ENCODE measurements around the gene GMDS.

The GMDS gene

GRCh38 chr6:2247664-2248063 is 2.3 kb upstream of the GMDS start:
- Histone ChIP-seq H3K9me3 (ENCODE audit: insufficient read depth, low read depth, low read length) (no peaks in the 10 kb centered on the region), H3K4ac (ENCODE audit: low read depth, low read length) (no peak overlapping the region), H3K27me3 (ENCODE audit: insufficient read depth, low read length) (no peaks in the 10 kb centered on the region), H3K36me3 (ENCODE audit: control insufficient read depth in 1 of 2, insufficient read depth in 2 of 2, low read length in 2 of 2) (no peaks in the 10 kb centered on the region), H2BK5ac (ENCODE audit: low read depth, low read length, poor library complexity) (no peak overlapping the region), H3K79me1 (ENCODE audit: low read length) (peaks cover 6% of the 10 kb centered on the region), H4K8ac (ENCODE audit: low read depth, low read length) (no peak overlapping the region), H3K14ac (ENCODE audit: low read length) (no peak overlapping the region), H3K4me3 (ENCODE audit: low read depth, low read length) (no peak overlapping the region), H3K4me1 (ENCODE audit: control insufficient read depth in 1 of 2, insufficient read depth in 2 of 2, low read length in 2 of 2) (peaks cover 6 to 8% of the 10 kb centered on the region in 2 experiments), H4K12ac (ENCODE audit: low read depth, low read length) (no peak overlapping the region), H2AFZ (ENCODE audit: insufficient read depth, low read length, poor library complexity) (no peak overlapping the region), H4K91ac (ENCODE audit: low read depth, low read length) (no peak overlapping the region), H2BK120ac (ENCODE audit: insufficient read depth, low read length, poor library complexity) (no peak overlapping the region), H2BK12ac (ENCODE audit: low read length) (no peak overlapping the region), H3K79me2 (ENCODE audit: control insufficient read depth, insufficient read depth, low read length, poor library complexity) (peaks cover 6% of the 10 kb centered on the region), H3K9ac (ENCODE audit: low read length) (no peak overlapping the region), H3K27ac (ENCODE audit: low read depth, low read length) (no peak overlapping the region), H3K18ac (ENCODE audit: low read length) (no peak overlapping the region), H3K23ac (ENCODE audit: low read length) (no peak overlapping the region), H2AK5ac (ENCODE audit: low read length) (no peak overlapping the region), H3K4me2 (ENCODE audit: low read length) (no peak overlapping the region)
- DNase-seq, result no peak
- WGBS (ENCODE audit: extremely low coverage, insufficient coverage, insufficient read length), result no CpG with 5 or more reads among the region's 5 CpGs

- Histone ChIP-seq H3K79me1 (ENCODE audit: low read length) (peaks cover 6% of the 10 kb centered on the region), H3K36me3 (ENCODE audit: control insufficient read depth in 1 of 2, insufficient read depth in 2 of 2, low read length in 2 of 2) (no peaks in the 10 kb centered on the region), H4K12ac (ENCODE audit: low read depth, low read length) (peak overlapping the region; percentile 80), H3K9me3 (ENCODE audit: insufficient read depth, low read depth, low read length) (no peaks in the 10 kb centered on the region), H2BK12ac (ENCODE audit: low read length) (no peak overlapping the region), H3K18ac (ENCODE audit: low read length) (peak overlapping the region; percentile 81), H3K4ac (ENCODE audit: low read depth, low read length) (no peak overlapping the region), H2BK5ac (ENCODE audit: low read depth, low read length, poor library complexity) (peak overlapping the region; percentile 38), H3K4me1 (ENCODE audit: control insufficient read depth in 1 of 2, insufficient read depth in 2 of 2, low read length in 2 of 2) (peaks cover 6 to 8% of the 10 kb centered on the region in 2 experiments), H2AK5ac (ENCODE audit: low read length) (no peak overlapping the region), H3K4me3 (ENCODE audit: low read depth, low read length) (peak overlapping the region; percentile 73), H3K23ac (ENCODE audit: low read length) (no peak overlapping the region), H2AFZ (ENCODE audit: insufficient read depth, low read length, poor library complexity) (peak overlapping the region; percentile 98), H3K79me2 (ENCODE audit: control insufficient read depth, insufficient read depth, low read length, poor library complexity) (peaks cover 6% of the 10 kb centered on the region), H3K4me2 (ENCODE audit: low read length) (peak overlapping the region; percentile 96), H3K27ac (ENCODE audit: low read depth, low read length) (no peak overlapping the region), H2BK120ac (ENCODE audit: insufficient read depth, low read length, poor library complexity) (peak overlapping the region; percentile 71), H3K27me3 (ENCODE audit: insufficient read depth, low read length) (no peaks in the 10 kb centered on the region), H3K14ac (ENCODE audit: low read length) (peak overlapping the region; percentile 65), H3K9ac (ENCODE audit: low read length) (peak overlapping the region; percentile 54), H4K91ac (ENCODE audit: low read depth, low read length) (peak overlapping the region; percentile 70), H4K8ac (ENCODE audit: low read depth, low read length) (peak overlapping the region; percentile 93)
- no CpG with 5 or more reads among the region's 31 CpGs for WGBS (ENCODE audit: extremely low coverage, insufficient coverage, insufficient read length)
- peak; percentile 75 to 76 for DNase-seq
Observed at GRCh38 chr6:2245877-2246863, 765 bp upstream of the GMDS start.

- no peaks in the 10 kb centered on the region for H3K9me3 ChIP-seq (ENCODE audit: insufficient read depth, low read depth, low read length)
- H2BK12ac ChIP-seq (ENCODE audit: low read length), result no peak overlapping the region
- H3K4me3 ChIP-seq (ENCODE audit: low read depth, low read length), result peak overlapping the region; percentile 88
- no peaks in the 10 kb centered on the region for H3K36me3 ChIP-seq (ENCODE audit: control insufficient read depth in 1 of 2, insufficient read depth in 2 of 2, low read length in 2 of 2)
- peak; percentile 33 to 58 for DNase-seq
- H3K23ac ChIP-seq (ENCODE audit: low read length), result no peak overlapping the region
- peaks cover 6 to 8% of the 10 kb centered on the region in 2 experiments for H3K4me1 ChIP-seq (ENCODE audit: control insufficient read depth in 1 of 2, insufficient read depth in 2 of 2, low read length in 2 of 2)
- H2AFZ ChIP-seq (ENCODE audit: insufficient read depth, low read length, poor library complexity), result peak overlapping the region; percentile 81
- H4K91ac ChIP-seq (ENCODE audit: low read depth, low read length), result no peak overlapping the region
- no peak overlapping the region for H3K4ac ChIP-seq (ENCODE audit: low read depth, low read length)
- no peak overlapping the region for H3K9ac ChIP-seq (ENCODE audit: low read length)
- H2AK5ac ChIP-seq (ENCODE audit: low read length), result no peak overlapping the region
- no CpG with 5 or more reads among the region's 32 CpGs for WGBS (ENCODE audit: extremely low coverage, insufficient coverage, insufficient read length)
- peak overlapping the region; percentile 68 for H3K4me2 ChIP-seq (ENCODE audit: low read length)
- H3K27ac ChIP-seq (ENCODE audit: low read depth, low read length), result no peak overlapping the region
- H3K18ac ChIP-seq (ENCODE audit: low read length), result peak overlapping the region; percentile 13
- peaks cover 6% of the 10 kb centered on the region for H3K79me2 ChIP-seq (ENCODE audit: control insufficient read depth, insufficient read depth, low read length, poor library complexity)
- no peak overlapping the region for H2BK120ac ChIP-seq (ENCODE audit: insufficient read depth, low read length, poor library complexity)
- H4K8ac ChIP-seq (ENCODE audit: low read depth, low read length), result peak overlapping the region; percentile 34
- no peaks in the 10 kb centered on the region for H3K27me3 ChIP-seq (ENCODE audit: insufficient read depth, low read length)
- H2BK5ac ChIP-seq (ENCODE audit: low read depth, low read length, poor library complexity), result no peak overlapping the region
- H3K79me1 ChIP-seq (ENCODE audit: low read length), result peaks cover 6% of the 10 kb centered on the region
- peak overlapping the region; percentile 4 for H4K12ac ChIP-seq (ENCODE audit: low read depth, low read length)
- peak overlapping the region; percentile 9 for H3K14ac ChIP-seq (ENCODE audit: low read length)
Observed at GRCh38 chr6:2244261-2245102, 923 bp downstream of the GMDS start.

- H2BK5ac ChIP-seq (ENCODE audit: low read depth, low read length, poor library complexity), result no peak overlapping the region
- peaks cover 6% of the 10 kb centered on the region for H3K79me2 ChIP-seq (ENCODE audit: control insufficient read depth, insufficient read depth, low read length, poor library complexity)
- no peak overlapping the region for H3K18ac ChIP-seq (ENCODE audit: low read length)
- no peaks in the 10 kb centered on the region for H3K36me3 ChIP-seq (ENCODE audit: control insufficient read depth in 1 of 2, insufficient read depth in 2 of 2, low read length in 2 of 2)
- H3K4ac ChIP-seq (ENCODE audit: low read depth, low read length), result no peak overlapping the region
- H3K14ac ChIP-seq (ENCODE audit: low read length), result no peak overlapping the region
- no peak overlapping the region for H3K4me2 ChIP-seq (ENCODE audit: low read length)
- H3K27me3 ChIP-seq (ENCODE audit: insufficient read depth, low read length), result no peaks in the 10 kb centered on the region
- H2AK5ac ChIP-seq (ENCODE audit: low read length), result no peak overlapping the region
- no CpG with 5 or more reads among the region's 4 CpGs for WGBS (ENCODE audit: extremely low coverage, insufficient coverage, insufficient read length)
- no peak overlapping the region for H4K12ac ChIP-seq (ENCODE audit: low read depth, low read length)
- H3K9me3 ChIP-seq (ENCODE audit: insufficient read depth, low read depth, low read length), result no peaks in the 10 kb centered on the region
- H3K9ac ChIP-seq (ENCODE audit: low read length), result no peak overlapping the region
- no peak overlapping the region for H2BK12ac ChIP-seq (ENCODE audit: low read length)
- H4K8ac ChIP-seq (ENCODE audit: low read depth, low read length), result no peak overlapping the region
- H3K4me3 ChIP-seq (ENCODE audit: low read depth, low read length), result no peak overlapping the region
- peaks cover 6% of the 10 kb centered on the region for H3K79me1 ChIP-seq (ENCODE audit: low read length)
- no peak overlapping the region for H3K27ac ChIP-seq (ENCODE audit: low read depth, low read length)
- DNase-seq, result no peak
- H2BK120ac ChIP-seq (ENCODE audit: insufficient read depth, low read length, poor library complexity), result no peak overlapping the region
- H3K23ac ChIP-seq (ENCODE audit: low read length), result no peak overlapping the region
- H2AFZ ChIP-seq (ENCODE audit: insufficient read depth, low read length, poor library complexity), result no peak overlapping the region
- peaks cover 6 to 8% of the 10 kb centered on the region in 2 experiments for H3K4me1 ChIP-seq (ENCODE audit: control insufficient read depth in 1 of 2, insufficient read depth in 2 of 2, low read length in 2 of 2)
- H4K91ac ChIP-seq (ENCODE audit: low read depth, low read length), result no peak overlapping the region
Observed at GRCh38 chr6:2242311-2242710, 3.1 kb downstream of the GMDS start.
